Fibroblast of pulmonary artery (primary cell): ENCODE data around the gene TMEM272.

Source experiments
- DNase-seq: peaks from one replicate; pipeline ENCODE4 v3.0.0-alpha.2; 2010; ENCODE audit warnings: low read depth
- H3K4me3 ChIP-seq: replicated peaks from 2 replicates; pipeline ENCODE4 v1.5.1; 2011; ENCODE audit warnings: low read depth, mild to moderate bottlenecking, control low read depth, low read length, moderate library complexity
- TF ChIP-seq, protein P1 (sequence below): IDR thresholded peaks from 2 replicates; pipeline ENCODE4 v1.5.1; 2011; ENCODE audit warnings: mild to moderate bottlenecking, control low read depth, low read length, inconsistent platforms; ENCODE audit errors: missing control alignments

The TMEM272 gene

DNA sequence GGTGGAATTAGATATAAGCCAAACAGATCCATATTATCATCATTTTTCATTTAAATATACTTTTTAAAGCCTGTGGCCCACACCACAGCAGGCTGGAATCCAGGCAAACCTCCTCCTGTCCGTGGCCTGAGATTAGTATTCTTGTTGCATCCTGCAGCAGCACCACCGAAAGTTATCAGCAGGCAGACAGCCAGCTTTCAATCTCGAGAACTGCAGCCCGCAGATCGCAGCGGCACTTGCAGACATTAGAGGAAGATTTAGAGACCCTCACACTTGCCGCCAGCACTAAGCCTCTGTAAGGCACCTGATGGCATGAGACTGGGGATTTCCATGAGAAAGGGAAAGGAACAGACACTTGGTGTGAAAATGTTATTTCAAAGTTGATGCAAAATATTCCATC lies 48.4 kb downstream of the TMEM272 start:
- no peak overlapping the region for H3K4me3 ChIP-seq
- DNase-seq: no peak
- TF ChIP-seq, protein P1, sequence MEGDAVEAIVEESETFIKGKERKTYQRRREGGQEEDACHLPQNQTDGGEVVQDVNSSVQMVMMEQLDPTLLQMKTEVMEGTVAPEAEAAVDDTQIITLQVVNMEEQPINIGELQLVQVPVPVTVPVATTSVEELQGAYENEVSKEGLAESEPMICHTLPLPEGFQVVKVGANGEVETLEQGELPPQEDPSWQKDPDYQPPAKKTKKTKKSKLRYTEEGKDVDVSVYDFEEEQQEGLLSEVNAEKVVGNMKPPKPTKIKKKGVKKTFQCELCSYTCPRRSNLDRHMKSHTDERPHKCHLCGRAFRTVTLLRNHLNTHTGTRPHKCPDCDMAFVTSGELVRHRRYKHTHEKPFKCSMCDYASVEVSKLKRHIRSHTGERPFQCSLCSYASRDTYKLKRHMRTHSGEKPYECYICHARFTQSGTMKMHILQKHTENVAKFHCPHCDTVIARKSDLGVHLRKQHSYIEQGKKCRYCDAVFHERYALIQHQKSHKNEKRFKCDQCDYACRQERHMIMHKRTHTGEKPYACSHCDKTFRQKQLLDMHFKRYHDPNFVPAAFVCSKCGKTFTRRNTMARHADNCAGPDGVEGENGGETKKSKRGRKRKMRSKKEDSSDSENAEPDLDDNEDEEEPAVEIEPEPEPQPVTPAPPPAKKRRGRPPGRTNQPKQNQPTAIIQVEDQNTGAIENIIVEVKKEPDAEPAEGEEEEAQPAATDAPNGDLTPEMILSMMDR: no peak

GRCh38 chr13:51795419-51795818 lies 49.6 kb downstream of the TMEM272 start:
- no peak for DNase-seq
- TF ChIP-seq, protein P1: no peak
- H3K4me3 ChIP-seq: no peak overlapping the region

- TF ChIP-seq, protein P1: no peak
- DNase-seq: no peak
Measured at GRCh38 chr13:51794964-51795363, 50.0 kb downstream of the TMEM272 start.

GRCh38 chr13:51793570-51794271 lies 51.3 kb downstream of the TMEM272 start:
- DNase-seq: peak; percentile 79
- H3K4me3 ChIP-seq: no peak overlapping the region
- TF ChIP-seq, protein P1: no peak

More at GRCh38 chr13:51794964-51795363, 50.0 kb downstream of the TMEM272 start:
- no peak overlapping the region for H3K4me3 ChIP-seq

- H3K4me3 ChIP-seq: no peak overlapping the region
- DNase-seq: peak; percentile 25
- TF ChIP-seq, protein P1: no peak
Measured at GRCh38 chr13:51786425-51787265, 58.3 kb downstream of the TMEM272 start.

GRCh38 chr13:51785712-51786424 lies 59.1 kb downstream of the TMEM272 start:
- peak; percentile 51 for DNase-seq
- H3K4me3 ChIP-seq: no peak overlapping the region
- TF ChIP-seq, protein P1: no peak
